HL-60 (cell line): ENCODE measurements around the gene BTG1.

Source experiments
- DNase-seq, 2 experiments: peaks; one replicate each; pipeline ENCODE4 v3.0.0-alpha.2; 2010 to 2020; ENCODE audit warnings: low read depth in 1 of 2, low spot score in 1 of 2
- H3K27ac ChIP-seq: fragments of 250-450 bp; sonication (Bioruptor Pico); replicated peaks from 2 replicates; pipeline ENCODE4 v1.5.1; 2020; ENCODE audit warnings: mild to moderate bottlenecking, moderate library complexity
- H3K27me3 ChIP-seq: fragments of 250-450 bp; sonication (Bioruptor Pico); 2 replicates; pipeline ENCODE4 v1.5.1; 2021; ENCODE audit warnings: mild to moderate bottlenecking, moderate library complexity; ENCODE audit not compliant: insufficient read depth, poor library complexity, severe bottlenecking
- H3K4me3 ChIP-seq: replicated peaks from 2 replicates; pipeline ENCODE4 v1.5.1; 2011; ENCODE audit warnings: mild to moderate bottlenecking, control low read depth, low read length; ENCODE audit not compliant: insufficient read depth
- GABPA ChIP-seq: IDR thresholded peaks from 2 replicates; pipeline ENCODE4 v1.6.1; 2012; ENCODE audit warnings: low read depth
- POLR2AphosphoS5 ChIP-seq: IDR thresholded peaks from 2 replicates; pipeline ENCODE4 v1.6.1; 2012; ENCODE audit warnings: low read depth
- SPI1 ChIP-seq: IDR thresholded peaks from 2 replicates; pipeline ENCODE4 v1.6.1; 2012; ENCODE audit warnings: low read depth, mild to moderate bottlenecking, borderline replicate concordance
- TF ChIP-seq, protein P1 (sequence below): IDR thresholded peaks from one replicate; pipeline ENCODE4 v1.5.1; 2011; ENCODE audit warnings: low read length, control low read depth, inconsistent platforms; ENCODE audit not compliant: insufficient read depth
- TF ChIP-seq, protein P2 (sequence below): IDR thresholded peaks from 2 replicates; pipeline ENCODE4 v1.6.1; 2012; ENCODE audit warnings: low read depth; ENCODE audit not compliant: insufficient replicate concordance

The BTG1 gene

DNA sequence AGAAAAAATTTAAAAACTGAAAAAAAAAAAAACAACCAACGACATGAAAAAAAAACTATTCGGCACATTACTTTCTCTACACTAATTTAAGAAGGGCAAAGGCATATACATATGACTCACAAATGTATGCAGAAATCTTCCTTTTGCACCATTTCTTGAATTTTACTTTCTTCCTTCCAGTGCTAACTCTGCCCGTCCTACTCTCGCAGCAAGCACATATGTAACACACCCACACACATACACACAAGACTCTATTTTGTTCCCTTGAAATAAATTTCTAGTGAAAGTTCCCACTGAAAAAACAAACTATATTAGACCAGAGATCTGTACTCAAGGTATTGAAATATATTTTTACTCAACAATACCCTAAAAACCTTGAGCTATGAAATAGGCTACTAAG is 14.6 kb downstream of the BTG1 start:
- Histone ChIP-seq H3K4me3 (no peak overlapping the region), H3K27ac (no peak overlapping the region)
- no peak for DNase-seq

DNA sequence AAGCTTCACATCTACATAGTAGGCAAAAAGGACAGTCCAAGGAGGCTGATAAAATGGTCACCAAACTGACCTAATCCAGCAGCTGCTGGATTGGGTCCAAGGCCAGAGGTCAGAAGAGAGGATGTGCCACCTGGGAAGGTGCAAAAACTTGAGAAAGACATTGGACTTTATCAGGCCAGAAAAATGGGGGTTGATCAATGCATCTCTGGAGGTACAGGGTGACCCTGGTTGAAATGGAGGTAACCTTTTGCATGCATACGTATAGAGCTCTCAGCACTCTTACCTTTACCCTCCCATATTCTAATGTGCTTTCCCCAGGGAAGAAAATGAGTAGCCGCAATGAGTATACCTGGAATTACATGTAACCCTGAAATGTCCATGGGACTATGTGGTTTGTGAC is 16.0 kb downstream of the BTG1 start:
- Histone ChIP-seq H3K4me3 (no peak overlapping the region), H3K27ac (no peak overlapping the region), H3K27me3 (no peaks in the 10 kb centered on the region)
- DNase-seq, result no peak
- TF ChIP-seq GABPA (no peak), POLR2AphosphoS5 (no peak), SPI1 (no peak)
- TF ChIP-seq, protein P1, sequence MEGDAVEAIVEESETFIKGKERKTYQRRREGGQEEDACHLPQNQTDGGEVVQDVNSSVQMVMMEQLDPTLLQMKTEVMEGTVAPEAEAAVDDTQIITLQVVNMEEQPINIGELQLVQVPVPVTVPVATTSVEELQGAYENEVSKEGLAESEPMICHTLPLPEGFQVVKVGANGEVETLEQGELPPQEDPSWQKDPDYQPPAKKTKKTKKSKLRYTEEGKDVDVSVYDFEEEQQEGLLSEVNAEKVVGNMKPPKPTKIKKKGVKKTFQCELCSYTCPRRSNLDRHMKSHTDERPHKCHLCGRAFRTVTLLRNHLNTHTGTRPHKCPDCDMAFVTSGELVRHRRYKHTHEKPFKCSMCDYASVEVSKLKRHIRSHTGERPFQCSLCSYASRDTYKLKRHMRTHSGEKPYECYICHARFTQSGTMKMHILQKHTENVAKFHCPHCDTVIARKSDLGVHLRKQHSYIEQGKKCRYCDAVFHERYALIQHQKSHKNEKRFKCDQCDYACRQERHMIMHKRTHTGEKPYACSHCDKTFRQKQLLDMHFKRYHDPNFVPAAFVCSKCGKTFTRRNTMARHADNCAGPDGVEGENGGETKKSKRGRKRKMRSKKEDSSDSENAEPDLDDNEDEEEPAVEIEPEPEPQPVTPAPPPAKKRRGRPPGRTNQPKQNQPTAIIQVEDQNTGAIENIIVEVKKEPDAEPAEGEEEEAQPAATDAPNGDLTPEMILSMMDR, result no peak
- TF ChIP-seq, protein P2, sequence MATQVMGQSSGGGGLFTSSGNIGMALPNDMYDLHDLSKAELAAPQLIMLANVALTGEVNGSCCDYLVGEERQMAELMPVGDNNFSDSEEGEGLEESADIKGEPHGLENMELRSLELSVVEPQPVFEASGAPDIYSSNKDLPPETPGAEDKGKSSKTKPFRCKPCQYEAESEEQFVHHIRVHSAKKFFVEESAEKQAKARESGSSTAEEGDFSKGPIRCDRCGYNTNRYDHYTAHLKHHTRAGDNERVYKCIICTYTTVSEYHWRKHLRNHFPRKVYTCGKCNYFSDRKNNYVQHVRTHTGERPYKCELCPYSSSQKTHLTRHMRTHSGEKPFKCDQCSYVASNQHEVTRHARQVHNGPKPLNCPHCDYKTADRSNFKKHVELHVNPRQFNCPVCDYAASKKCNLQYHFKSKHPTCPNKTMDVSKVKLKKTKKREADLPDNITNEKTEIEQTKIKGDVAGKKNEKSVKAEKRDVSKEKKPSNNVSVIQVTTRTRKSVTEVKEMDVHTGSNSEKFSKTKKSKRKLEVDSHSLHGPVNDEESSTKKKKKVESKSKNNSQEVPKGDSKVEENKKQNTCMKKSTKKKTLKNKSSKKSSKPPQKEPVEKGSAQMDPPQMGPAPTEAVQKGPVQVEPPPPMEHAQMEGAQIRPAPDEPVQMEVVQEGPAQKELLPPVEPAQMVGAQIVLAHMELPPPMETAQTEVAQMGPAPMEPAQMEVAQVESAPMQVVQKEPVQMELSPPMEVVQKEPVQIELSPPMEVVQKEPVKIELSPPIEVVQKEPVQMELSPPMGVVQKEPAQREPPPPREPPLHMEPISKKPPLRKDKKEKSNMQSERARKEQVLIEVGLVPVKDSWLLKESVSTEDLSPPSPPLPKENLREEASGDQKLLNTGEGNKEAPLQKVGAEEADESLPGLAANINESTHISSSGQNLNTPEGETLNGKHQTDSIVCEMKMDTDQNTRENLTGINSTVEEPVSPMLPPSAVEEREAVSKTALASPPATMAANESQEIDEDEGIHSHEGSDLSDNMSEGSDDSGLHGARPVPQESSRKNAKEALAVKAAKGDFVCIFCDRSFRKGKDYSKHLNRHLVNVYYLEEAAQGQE, result no peak

More for the DNA sequence above, 14.6 kb downstream of the BTG1 start:
- TF ChIP-seq, protein P2, result no peak
- no peak for TF ChIP-seq POLR2AphosphoS5
- TF ChIP-seq, protein P1, result no peak
- no peak for TF ChIP-seq SPI1
- TF ChIP-seq GABPA, result no peak
- H3K27me3 ChIP-seq, result no peaks in the 10 kb centered on the region

DNA sequence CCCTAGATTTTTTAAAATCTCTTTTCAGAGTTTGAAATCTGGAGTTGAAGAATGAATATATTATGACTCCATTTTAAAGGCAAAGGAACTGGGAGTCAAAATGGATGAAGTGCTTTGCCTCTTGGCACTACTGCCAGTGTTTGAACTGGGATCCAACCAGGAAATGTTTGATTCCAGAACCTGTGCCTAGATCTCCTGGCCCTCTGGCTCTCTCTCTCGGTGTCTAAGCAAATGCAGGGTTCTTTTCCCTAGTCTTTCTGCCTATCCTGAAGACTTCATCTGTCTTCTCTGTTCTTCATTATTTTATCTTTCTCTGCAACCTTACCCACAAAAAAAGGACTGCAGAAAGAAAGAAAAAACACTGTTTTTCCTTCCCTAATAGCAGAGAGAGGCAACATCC is 17.0 kb downstream of the BTG1 start:
- H3K4me3 ChIP-seq, result no peak overlapping the region
- H3K27me3 ChIP-seq, result no peaks in the 10 kb centered on the region
- no peak for DNase-seq
- no peak overlapping the region for H3K27ac ChIP-seq
- TF ChIP-seq SPI1, result no peak
- TF ChIP-seq, protein P1, result no peak
- no peak for TF ChIP-seq POLR2AphosphoS5
- no peak for TF ChIP-seq GABPA
- TF ChIP-seq, protein P2, result no peak
